Measurements from ENCODE around the gene RMND1.

- TF ChIP-seq MAFK (IDR thresholded peaks at IDR 0.05; ENCODE audit: partially characterized antibody) (no peak), CTCF (IDR thresholded peaks at IDR 0.05) (no peak), POLR2A (IDR thresholded peaks at IDR 0.05; ENCODE audit: low read length) (no peak), NR3C1 (IDR thresholded peaks at IDR 0.05) (no peak), EP300 (IDR thresholded peaks at IDR 0.05) (no peak), RAD21 (conservative IDR thresholded peaks at IDR 0.05 in 1 of 2, IDR thresholded peaks at IDR 0.05 in 1 of 2) (no peak), NFE2L2 (conservative IDR thresholded peaks at IDR 0.05; ENCODE audit: low read length) (no peak), MAZ (IDR thresholded peaks at IDR 0.05; ENCODE audit: borderline replicate concordance, low read depth, low read length) (no peak)
- TF ChIP-seq, protein P1, sequence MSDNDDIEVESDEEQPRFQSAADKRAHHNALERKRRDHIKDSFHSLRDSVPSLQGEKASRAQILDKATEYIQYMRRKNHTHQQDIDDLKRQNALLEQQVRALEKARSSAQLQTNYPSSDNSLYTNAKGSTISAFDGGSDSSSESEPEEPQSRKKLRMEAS (IDR thresholded peaks at IDR 0.05), result no peak
These were observed 71.1 kb downstream of the RMND1 start for GRCh38 chr6:151380848-151381205.
